Heart right ventricle (tissue), 16 donors: Measurements from ENCODE around the gene CYB561A3. TPM values are rescaled to one million over a fixed set of nuclear protein-coding genes. Genes with fewer than 3 reads are reported as not detected.

Experiments used
- ATAC-seq, 8 donors: fragments of 200-7000 bp; cut with Tn5 transposase; one replicate each; pipeline ENCODE4 v1.9.1; 2020; ENCODE audit warnings: mild to moderate bottlenecking in 8 of 8, moderate library complexity in 8 of 8, moderate number of reproducible peaks in 1 of 8
- DNase-seq, 2 donors: peaks; one replicate each; pipeline ENCODE4 v3.0.0-alpha.2; 2020
- H3K27ac ChIP-seq, 10 donors: fragments of 200-600 bp; sonication (generic) in 2 of 10; one replicate each; pipeline versions ENCODE4 v1.5.0 to v1.8.0; 2020 to 2022; ENCODE audit warnings: mild to moderate bottlenecking in 3 of 10
- H3K27me3 ChIP-seq, 7 donors: fragments of 200-600 bp; one replicate each; pipeline ENCODE4 v1.8.0; 2021 to 2022; ENCODE audit warnings: mild to moderate bottlenecking in 2 of 7
- H3K36me3 ChIP-seq, 9 donors: fragments of 200-600 bp; sonication (generic) in 1 of 9; one replicate each; pipeline versions ENCODE4 v1.5.0 to v1.8.0; 2020 to 2022; ENCODE audit warnings: mild to moderate bottlenecking in 2 of 9
- H3K4me1 ChIP-seq, 9 donors: fragments of 200-600 bp; sonication (generic) in 1 of 9; one replicate each; pipeline versions ENCODE4 v1.5.0 to v1.8.0; 2020 to 2022; ENCODE audit warnings: mild to moderate bottlenecking in 4 of 9
- H3K4me3 ChIP-seq, 10 donors: fragments of 200-600 bp; sonication (generic) in 2 of 10; one replicate each; pipeline versions ENCODE4 v1.5.0 to v1.8.0; 2020 to 2022; ENCODE audit warnings: mild to moderate bottlenecking in 7 of 10, moderate library complexity in 2 of 10
- H3K9me3 ChIP-seq, 11 donors: fragments of 200-600 bp in 10 of 11; sonication (generic) in 2 of 11; one replicate each; pipeline versions ENCODE4 v1.5.0 to v1.8.0; 2013 to 2022; ENCODE audit warnings: mild to moderate bottlenecking in 2 of 11, control low read depth in 1 of 11, moderate library complexity in 1 of 11
- WGBS, 2 donors: extraction: QIAGEN DNeasy Blood & Tissue Kit; methylation state at CpG; one replicate each; pipeline ENCODE4 v1.1.7; 2013; ENCODE audit warnings: inconsistent platforms in 1 of 2; 5-methylcytosine and 5-hydroxymethylcytosine counted together
- intact Hi-C, 10 donors: fragments of 100-400 bp; cut with DNase I; formaldehyde crosslinking; loops; one replicate each; pipeline versions ENCODE4 v1.11.1 to v1.14.2; 2022
- polyA plus RNA-seq, 2 donors: library from polyadenylated mRNA; stranded (reverse); fragments of 200-250 nt; gene quantifications; one replicate each; pipeline ENCODE4 v1.2.3, GENCODE V29; 2013
- total RNA-seq, 10 donors: library from RNA; stranded (reverse); fragmentation: NEBNext Ultra II Directional in 3 of 10; extraction: Animal tissue kit (Norgen Biotek cat#: 25700) in 3 of 10; gene quantifications; one replicate each; pipeline versions ENCODE4 v1.2.1 to v1.2.4, GENCODE V29; 2021 to 2023
- TF ChIP-seq, protein P1 (sequence below), 9 donors: fragments of 200-600 bp; sonication (generic) in 2 of 9; IDR thresholded peaks; one replicate each; pipeline versions ENCODE4 v1.5.0 to v1.8.0; 2021 to 2022; ENCODE audit warnings: antibody characterized with exemption in 9 of 9, mild to moderate bottlenecking in 5 of 9, moderate library complexity in 1 of 9
- donor health status: Arrhythmogenic right ventricular cardiomyopathy.
- donor health status: ischemic (EF 13 %, LVEDD 7.1; RV severe dilation, severe dysfunction).
- donor health status: healthy with polysubstance abuse.
- donor health status: DM: no; HTN: yes; CAD: no.
- donor health status: DM: no; HTN: no; CAD: no.
- donor health status: ischemic (EF 25% LVEDD 6.9; RV normal size, moderate dysfunction).
- donor health status: ischemic (EF 25% LVEDD 5.7; RV mildly dilated, moderate dysfunction).
- donor health status: healthy.
- donor health status: DM: yes; HTN: yes; CAD: no.
- donor health status: Ischemic cardiomyopathy.
- donor health status: ischemic (EF 35%, LVEDD 5.7; RV mildly dilated, moderate dysfunction).
- donor health status: nonischemic (EF 11% LVEDD 7.7; RV severe dilation, severe dysfunction).
- donor health status: DM: yes; HTN: yes; CAD: no.
- donor health status: PGD.
- donor health status: ischemic (EF 29% LVEDD 5.4; RV normal size, mild dysfunction).
- donor health status: nonischemic (EF 23%, LVEDD 6.1; RV moderate dilation, normal function).

CYB561A3 gene
- total and polyA plus RNA-seq, 12 donors, result 6.0 to 18.6 (median 10.5) TPM

DNA sequence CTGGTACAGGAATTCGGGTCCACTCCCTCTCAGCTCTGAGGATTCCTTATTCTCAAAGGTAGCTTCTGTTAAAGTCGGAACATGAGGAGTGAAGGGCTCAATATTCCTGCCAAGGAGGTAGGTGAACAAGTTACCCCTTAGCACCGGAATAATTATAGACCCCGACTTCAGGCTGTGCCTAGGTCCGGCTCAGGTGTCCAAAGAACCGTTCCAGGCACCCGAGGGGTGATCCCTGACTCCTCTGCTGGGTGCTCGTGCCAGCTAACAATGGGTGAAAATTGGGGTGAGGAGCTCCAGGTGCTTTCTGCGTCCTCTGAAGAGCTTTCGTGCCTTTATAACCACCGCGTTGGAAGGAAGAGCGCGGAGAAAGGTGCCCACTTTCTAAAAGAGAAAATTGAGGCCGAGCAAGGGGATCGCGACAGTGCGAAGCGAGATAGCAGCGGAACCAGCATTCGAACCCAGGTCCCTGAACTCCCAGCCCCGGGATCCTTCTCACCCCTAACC is 393 bp downstream of the CYB561A3 start:
- peak overlapping the region; percentile 43 to 89 (median 76) for H3K4me3 ChIP-seq
- DNase-seq, result no peak
- TF ChIP-seq, protein P1, sequence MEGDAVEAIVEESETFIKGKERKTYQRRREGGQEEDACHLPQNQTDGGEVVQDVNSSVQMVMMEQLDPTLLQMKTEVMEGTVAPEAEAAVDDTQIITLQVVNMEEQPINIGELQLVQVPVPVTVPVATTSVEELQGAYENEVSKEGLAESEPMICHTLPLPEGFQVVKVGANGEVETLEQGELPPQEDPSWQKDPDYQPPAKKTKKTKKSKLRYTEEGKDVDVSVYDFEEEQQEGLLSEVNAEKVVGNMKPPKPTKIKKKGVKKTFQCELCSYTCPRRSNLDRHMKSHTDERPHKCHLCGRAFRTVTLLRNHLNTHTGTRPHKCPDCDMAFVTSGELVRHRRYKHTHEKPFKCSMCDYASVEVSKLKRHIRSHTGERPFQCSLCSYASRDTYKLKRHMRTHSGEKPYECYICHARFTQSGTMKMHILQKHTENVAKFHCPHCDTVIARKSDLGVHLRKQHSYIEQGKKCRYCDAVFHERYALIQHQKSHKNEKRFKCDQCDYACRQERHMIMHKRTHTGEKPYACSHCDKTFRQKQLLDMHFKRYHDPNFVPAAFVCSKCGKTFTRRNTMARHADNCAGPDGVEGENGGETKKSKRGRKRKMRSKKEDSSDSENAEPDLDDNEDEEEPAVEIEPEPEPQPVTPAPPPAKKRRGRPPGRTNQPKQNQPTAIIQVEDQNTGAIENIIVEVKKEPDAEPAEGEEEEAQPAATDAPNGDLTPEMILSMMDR (IDR thresholded peaks at IDR 0.05), result no peak
- no peaks in the 10 kb centered on the region for H3K27me3 ChIP-seq
- ATAC-seq, result no peak
- intact Hi-C loops, result loop anchor here in 1 of 10 donors (2.0 kb wide), 1 partner anchor 28 kb away; the partner anchor contains the start of genes DDB1 and TKFC
- peak overlapping the region; percentile 93 to 100 (median 99) for H3K27ac ChIP-seq
- no peaks in the 10 kb centered on the region for H3K9me3 ChIP-seq
- H3K4me1 ChIP-seq, result peaks cover 3 to 53% (median 30%) of the 10 kb centered on the region in 9 donors
- H3K36me3 ChIP-seq, result peaks cover 0 to 33% (median 23%) of the 10 kb centered on the region in 9 donors
- 3% methylated on average over 22 of the region's 22 CpGs for WGBS, 2 donors

- no peaks in the 10 kb centered on the region for H3K27me3 ChIP-seq
- H3K4me3 ChIP-seq, result no peak overlapping the region
- DNase-seq (no peak), ATAC-seq (no peak)
- H3K9me3 ChIP-seq, result no peaks in the 10 kb centered on the region
- TF ChIP-seq, protein P1 (IDR thresholded peaks at IDR 0.05), result no peak
- peaks cover 0 to 27% (median 5%) of the 10 kb centered on the region in 9 donors for H3K36me3 ChIP-seq
- H3K4me1 ChIP-seq, result peaks cover 3 to 53% (median 30%) of the 10 kb centered on the region in 9 donors
- 65 to 77% methylated on average over 6 of the region's 6 CpGs for WGBS, 2 donors
- intact Hi-C loops, result no loop called here
- H3K27ac ChIP-seq, result peak overlapping the region in 1 of 10 donors; percentile 26
Measured at GRCh38 chr11:61359516-61359915, 2.2 kb downstream of the CYB561A3 start.

GRCh38 chr11:61358566-61358965 is 3.1 kb downstream of the CYB561A3 start:
- no peak overlapping the region for H3K4me3 ChIP-seq
- H3K36me3 ChIP-seq, result peaks cover 0 to 26% (median 5%) of the 10 kb centered on the region in 9 donors
- H3K4me1 ChIP-seq, result peaks cover 3 to 49% (median 30%) of the 10 kb centered on the region in 9 donors
- intact Hi-C loops, result no loop called here
- no peaks in the 10 kb centered on the region for H3K27me3 ChIP-seq
- 92 to 97% methylated on average over 11 of the region's 11 CpGs for WGBS, 2 donors
- TF ChIP-seq, protein P1 (IDR thresholded peaks at IDR 0.05), result no peak
- no peak for ATAC-seq
- no peak for DNase-seq
- H3K27ac ChIP-seq, result no peak overlapping the region
- no peaks in the 10 kb centered on the region for H3K9me3 ChIP-seq

- intact Hi-C loops, result no loop called here
- DNase-seq, result no peak
- Histone ChIP-seq H3K27me3 (no peaks in the 10 kb centered on the region), H3K36me3 (peaks cover 0 to 32% (median 7%) of the 10 kb centered on the region in 9 donors), H3K27ac (peak overlapping the region in 1 of 10 donors; percentile 67), H3K9me3 (no peaks in the 10 kb centered on the region), H3K4me1 (peaks cover under 1 to 42% (median 24%) of the 10 kb centered on the region in 9 donors), H3K4me3 (no peak overlapping the region)
- TF ChIP-seq, protein P1 (IDR thresholded peaks at IDR 0.05), result no peak
- 94 to 96% methylated on average over 6 of the region's 6 CpGs for WGBS, 2 donors
- no peak for ATAC-seq
Measured at GRCh38 chr11:61357894-61358239, 3.8 kb downstream of the CYB561A3 start.
